Body of pancreas (tissue), 4 donors: ENCODE data around the gene HTATSF1.

Experiments used
- POLR2A ChIP-seq, 3 donors: fragments of 450-650 bp; IDR thresholded peaks; one replicate each; pipeline ENCODE4 v1.6.1; 2016; ENCODE audit warnings: antibody characterized with exemption in 3 of 3, mild to moderate bottlenecking in 2 of 3
- TF ChIP-seq, protein P1 (sequence below), 7 experiments: fragments of 450-650 bp in 4 of 7; fragments of 200-600 bp in 3 of 7; sonication (generic) in 3 of 7; IDR thresholded peaks; one replicate each; pipeline ENCODE4 v1.5.1; 2016 to 2019; ENCODE audit warnings: antibody characterized with exemption in 7 of 7

DNA sequence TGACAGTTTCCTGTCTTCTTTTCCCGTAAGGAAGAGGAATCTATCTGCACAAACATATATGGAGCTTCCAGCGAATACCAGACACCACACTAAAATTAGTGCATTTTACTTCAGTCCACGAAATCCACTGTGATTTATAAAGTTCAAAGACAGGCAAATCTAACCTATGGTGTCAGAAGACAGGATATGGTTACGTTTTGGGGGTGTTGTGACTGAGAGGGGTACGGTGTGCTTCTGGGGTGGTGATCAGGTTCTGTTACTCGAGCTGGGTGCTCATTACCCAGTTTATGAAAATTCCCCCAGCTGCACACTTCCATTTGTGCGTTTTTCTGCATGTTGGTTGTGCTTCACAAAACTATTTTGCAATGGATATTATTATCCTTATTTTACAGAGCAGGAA, 44.9 kb downstream of the HTATSF1 start:
- TF ChIP-seq, protein P1, sequence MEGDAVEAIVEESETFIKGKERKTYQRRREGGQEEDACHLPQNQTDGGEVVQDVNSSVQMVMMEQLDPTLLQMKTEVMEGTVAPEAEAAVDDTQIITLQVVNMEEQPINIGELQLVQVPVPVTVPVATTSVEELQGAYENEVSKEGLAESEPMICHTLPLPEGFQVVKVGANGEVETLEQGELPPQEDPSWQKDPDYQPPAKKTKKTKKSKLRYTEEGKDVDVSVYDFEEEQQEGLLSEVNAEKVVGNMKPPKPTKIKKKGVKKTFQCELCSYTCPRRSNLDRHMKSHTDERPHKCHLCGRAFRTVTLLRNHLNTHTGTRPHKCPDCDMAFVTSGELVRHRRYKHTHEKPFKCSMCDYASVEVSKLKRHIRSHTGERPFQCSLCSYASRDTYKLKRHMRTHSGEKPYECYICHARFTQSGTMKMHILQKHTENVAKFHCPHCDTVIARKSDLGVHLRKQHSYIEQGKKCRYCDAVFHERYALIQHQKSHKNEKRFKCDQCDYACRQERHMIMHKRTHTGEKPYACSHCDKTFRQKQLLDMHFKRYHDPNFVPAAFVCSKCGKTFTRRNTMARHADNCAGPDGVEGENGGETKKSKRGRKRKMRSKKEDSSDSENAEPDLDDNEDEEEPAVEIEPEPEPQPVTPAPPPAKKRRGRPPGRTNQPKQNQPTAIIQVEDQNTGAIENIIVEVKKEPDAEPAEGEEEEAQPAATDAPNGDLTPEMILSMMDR (IDR thresholded peaks at IDR 0.05) = no peak
- TF ChIP-seq POLR2A (IDR thresholded peaks at IDR 0.05) = no peak
